Trophoblast cell (in vitro differentiated cells and primary cell): ENCODE results near the gene DNM3.

ENCODE experiments used
- DNase-seq, 2 donors: peaks; one replicate each; pipeline ENCODE4 v3.0.0-alpha.2; 2016
- H2AFZ ChIP-seq: 2 replicates; pipeline ENCODE4 v1.6.1; 2013; ENCODE audit warnings: low read length, moderate library complexity, mild to moderate bottlenecking; ENCODE audit not compliant: insufficient read depth, poor library complexity
- H2AK5ac ChIP-seq: 2 replicates; pipeline ENCODE4 v1.6.1; 2013; ENCODE audit warnings: mild to moderate bottlenecking, low read length
- H2BK120ac ChIP-seq: 2 replicates; pipeline ENCODE4 v1.6.1; 2013; ENCODE audit warnings: low read length, mild to moderate bottlenecking, moderate library complexity; ENCODE audit not compliant: insufficient read depth, poor library complexity
- H2BK12ac ChIP-seq: 2 replicates; pipeline ENCODE4 v1.6.1; 2013; ENCODE audit warnings: mild to moderate bottlenecking, low read length, moderate library complexity
- H2BK5ac ChIP-seq: 2 replicates; pipeline ENCODE4 v1.6.1; 2013; ENCODE audit warnings: low read length, low read depth, moderate library complexity, mild to moderate bottlenecking; ENCODE audit not compliant: poor library complexity
- H3K14ac ChIP-seq: 2 replicates; pipeline ENCODE4 v1.6.1; 2013; ENCODE audit warnings: mild to moderate bottlenecking, low read length
- H3K18ac ChIP-seq: 2 replicates; pipeline ENCODE4 v1.6.1; 2013; ENCODE audit warnings: mild to moderate bottlenecking, low read length
- H3K23ac ChIP-seq: 2 replicates; pipeline ENCODE4 v1.6.1; 2013; ENCODE audit warnings: low read length
- H3K27ac ChIP-seq: 2 replicates; pipeline ENCODE4 v1.5.1; 2013; ENCODE audit warnings: low read depth, mild to moderate bottlenecking, inconsistent platforms, low read length, moderate library complexity
- H3K27me3 ChIP-seq: 2 replicates; pipeline ENCODE4 v1.6.1; 2013; ENCODE audit warnings: inconsistent platforms, mild to moderate bottlenecking, low read length, moderate library complexity; ENCODE audit not compliant: insufficient read depth
- H3K36me3 ChIP-seq, 2 experiments: 1 replicate in 1 of 2; 2 replicates in 1 of 2; pipeline ENCODE4 v1.6.1; 2013; ENCODE audit warnings: low read length in 2 of 2, mild to moderate bottlenecking in 2 of 2, moderate library complexity in 1 of 2; ENCODE audit not compliant: insufficient read depth in 2 of 2, control insufficient read depth in 1 of 2
- H3K4ac ChIP-seq: 2 replicates; pipeline ENCODE4 v1.6.1; 2013; ENCODE audit warnings: low read depth, mild to moderate bottlenecking, low read length, moderate library complexity
- H3K4me1 ChIP-seq, 2 experiments: 1 replicate in 1 of 2; 2 replicates in 1 of 2; pipeline ENCODE4 v1.6.1; 2013; ENCODE audit warnings: low read length in 2 of 2, mild to moderate bottlenecking in 2 of 2, moderate library complexity in 1 of 2; ENCODE audit not compliant: insufficient read depth in 2 of 2, control insufficient read depth in 1 of 2
- H3K4me2 ChIP-seq: 2 replicates; pipeline ENCODE4 v1.6.1; 2013; ENCODE audit warnings: inconsistent platforms, mild to moderate bottlenecking, low read length, moderate library complexity
- H3K4me3 ChIP-seq: 2 replicates; pipeline ENCODE4 v1.5.1; 2013; ENCODE audit warnings: mild to moderate bottlenecking, low read depth, low read length, inconsistent platforms
- H3K79me1 ChIP-seq: one replicate; pipeline ENCODE4 v1.6.1; 2013; ENCODE audit warnings: low read length
- H3K79me2 ChIP-seq: 2 replicates; pipeline ENCODE4 v1.6.1; 2013; ENCODE audit warnings: low read length, mild to moderate bottlenecking; ENCODE audit not compliant: control insufficient read depth, insufficient read depth, poor library complexity
- H3K9ac ChIP-seq: 2 replicates; pipeline ENCODE4 v1.6.1; 2013; ENCODE audit warnings: mild to moderate bottlenecking, low read length
- H3K9me3 ChIP-seq: 2 replicates; pipeline ENCODE4 v1.6.1; 2013; ENCODE audit warnings: low read depth, mild to moderate bottlenecking, control low read depth, inconsistent platforms, low read length; ENCODE audit not compliant: insufficient read depth
- H4K12ac ChIP-seq: 2 replicates; pipeline ENCODE4 v1.6.1; 2013; ENCODE audit warnings: low read depth, mild to moderate bottlenecking, low read length, moderate library complexity
- H4K8ac ChIP-seq: 2 replicates; pipeline ENCODE4 v1.6.1; 2013; ENCODE audit warnings: low read depth, mild to moderate bottlenecking, low read length, moderate library complexity
- H4K91ac ChIP-seq: one replicate; pipeline ENCODE4 v1.6.1; 2013; ENCODE audit warnings: low read depth, mild to moderate bottlenecking, low read length, moderate library complexity
- WGBS: extraction: QIAGEN DNeasy Blood & Tissue Kit; methylation state at CpG from one replicate; pipeline ENCODE4 v1.1.7; 2013; ENCODE audit warnings: missing lambda C conversion rate; ENCODE audit not compliant: insufficient read length, insufficient coverage; ENCODE audit errors: extremely low coverage; 5-methylcytosine and 5-hydroxymethylcytosine counted together

Gene DNM3

DNA sequence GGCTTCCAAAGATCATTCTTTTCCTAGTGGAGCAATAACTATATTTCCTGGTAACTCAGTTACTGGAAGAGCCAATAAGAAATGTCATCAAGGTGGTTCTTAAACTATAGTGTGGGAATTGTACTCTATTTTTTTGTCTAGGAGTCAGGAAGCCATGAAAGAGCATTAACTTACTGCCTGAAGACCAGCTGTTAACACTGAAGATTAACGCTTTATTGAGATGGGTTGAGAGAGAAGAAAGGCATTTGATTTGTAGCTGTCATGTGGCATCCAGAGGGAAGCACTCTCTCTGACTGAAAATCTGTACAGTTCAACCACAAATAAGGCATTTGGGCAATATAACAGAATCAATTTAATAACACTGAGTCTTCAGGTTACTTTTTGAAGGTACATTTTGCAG, 76.0 kb downstream of the DNM3 start:
- Histone ChIP-seq H3K18ac (no peak overlapping the region), H3K36me3 (no peaks in the 10 kb centered on the region), H3K79me1 (no peaks in the 10 kb centered on the region), H3K9me3 (no peaks in the 10 kb centered on the region), H3K27ac (no peak overlapping the region), H2AFZ (no peak overlapping the region), H3K14ac (no peak overlapping the region), H3K9ac (no peak overlapping the region), H3K4me2 (no peak overlapping the region), H4K8ac (no peak overlapping the region), H4K12ac (no peak overlapping the region), H4K91ac (no peak overlapping the region), H3K79me2 (no peaks in the 10 kb centered on the region), H3K4ac (no peak overlapping the region), H3K23ac (no peak overlapping the region), H3K4me3 (no peak overlapping the region), H2BK12ac (no peak overlapping the region), H3K4me1 (no peaks in the 10 kb centered on the region), H3K27me3 (no peaks in the 10 kb centered on the region), H2BK5ac (no peak overlapping the region), H2AK5ac (no peak overlapping the region), H2BK120ac (no peak overlapping the region)
- DNase-seq = no peak
- no CpG with 5 or more reads among the region's 1 CpG for whole genome bisulfite sequencing

DNA sequence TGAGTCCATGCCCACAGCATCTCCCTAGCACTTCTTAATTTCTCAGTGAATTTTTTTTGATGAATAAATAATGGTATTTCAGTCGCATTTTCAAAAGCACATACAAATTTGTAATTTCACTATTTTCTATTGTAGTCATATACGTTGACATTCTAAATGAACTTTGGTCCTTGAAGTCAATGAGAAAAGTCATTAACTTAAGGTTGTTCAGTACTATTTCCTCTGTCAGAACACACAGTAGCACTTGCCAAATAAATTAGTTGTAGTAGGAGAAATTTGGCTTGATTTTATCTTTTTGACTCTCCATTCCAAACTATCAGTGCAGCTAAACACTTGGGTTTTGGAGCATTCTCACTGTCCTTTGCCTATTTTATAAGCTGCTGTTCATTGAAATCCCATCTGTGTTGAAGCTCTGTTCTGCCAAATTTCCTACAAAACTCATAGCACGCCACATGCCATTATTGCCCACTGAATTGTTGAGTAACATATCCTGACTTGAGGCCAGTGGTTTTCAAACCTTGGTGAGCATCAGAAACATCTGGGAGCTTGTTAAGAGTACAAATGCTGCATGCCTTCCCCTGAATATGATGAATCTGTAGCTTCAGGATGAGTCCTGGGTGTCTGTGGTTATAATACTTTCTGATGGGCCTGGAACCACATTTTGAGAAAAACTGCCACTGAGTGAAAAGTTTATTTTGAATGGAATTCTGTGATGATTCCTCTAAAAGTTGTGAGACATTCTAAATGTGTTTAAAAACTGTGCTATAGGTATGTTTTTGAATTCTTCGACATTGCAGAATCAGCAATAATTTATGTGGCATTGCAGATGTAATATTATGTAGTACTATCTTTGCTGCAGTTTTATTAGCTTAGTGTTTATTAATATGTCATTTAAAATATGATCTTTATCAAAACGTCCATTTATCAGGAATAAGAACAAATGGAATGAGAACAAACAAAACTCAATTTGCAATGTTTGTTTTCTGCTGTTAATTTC, 78.9 kb downstream of the DNM3 start:
- no peak overlapping the region for H2BK5ac ChIP-seq
- WGBS = no CpG with 5 or more reads among the region's 5 CpGs
- H2AFZ ChIP-seq = no peak overlapping the region
- H4K91ac ChIP-seq = no peak overlapping the region
- H2BK120ac ChIP-seq = no peak overlapping the region
- no peaks in the 10 kb centered on the region for H3K4me1 ChIP-seq
- no peak overlapping the region for H3K23ac ChIP-seq
- no peaks in the 10 kb centered on the region for H3K36me3 ChIP-seq
- no peak overlapping the region for H2AK5ac ChIP-seq
- no peak overlapping the region for H3K27ac ChIP-seq
- H2BK12ac ChIP-seq = no peak overlapping the region
- no peaks in the 10 kb centered on the region for H3K27me3 ChIP-seq
- no peak for DNase-seq
- H3K79me2 ChIP-seq = no peaks in the 10 kb centered on the region
- H3K4ac ChIP-seq = no peak overlapping the region
- no peak overlapping the region for H3K18ac ChIP-seq
- no peaks in the 10 kb centered on the region for H3K9me3 ChIP-seq
- H3K9ac ChIP-seq = no peak overlapping the region
- no peak overlapping the region for H3K4me3 ChIP-seq
- H3K4me2 ChIP-seq = no peak overlapping the region
- no peak overlapping the region for H4K8ac ChIP-seq
- no peak overlapping the region for H4K12ac ChIP-seq
- no peak overlapping the region for H3K14ac ChIP-seq
- no peaks in the 10 kb centered on the region for H3K79me1 ChIP-seq

DNA sequence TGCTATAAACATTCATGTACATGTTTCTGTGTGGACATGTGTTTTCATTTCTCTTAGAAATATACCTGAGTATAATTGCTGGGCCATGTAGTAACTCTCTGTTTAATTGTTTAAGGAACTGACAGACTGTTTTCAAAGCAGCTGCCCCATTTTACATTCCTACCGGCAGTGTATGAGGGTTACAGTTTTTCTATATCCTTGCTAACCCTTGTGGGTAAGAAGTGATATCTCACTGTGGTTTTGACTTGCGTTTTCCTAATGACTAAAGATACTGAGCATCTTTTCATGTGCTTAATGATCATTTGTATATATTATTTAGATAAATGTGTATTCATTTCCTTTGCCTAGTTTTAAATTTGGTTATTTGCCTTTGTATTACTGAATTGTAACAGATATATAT, 81.7 kb downstream of the DNM3 start:
- H3K36me3 ChIP-seq = no peaks in the 10 kb centered on the region
- H3K27me3 ChIP-seq = no peaks in the 10 kb centered on the region
- no peak overlapping the region for H2AK5ac ChIP-seq
- H4K8ac ChIP-seq = no peak overlapping the region
- no peak overlapping the region for H3K18ac ChIP-seq
- no peak overlapping the region for H2BK5ac ChIP-seq
- H3K4me2 ChIP-seq = no peak overlapping the region
- no peak overlapping the region for H3K23ac ChIP-seq
- H3K27ac ChIP-seq = no peak overlapping the region
- DNase-seq = peak in 1 of 2 donors; percentile 13
- no peaks in the 10 kb centered on the region for H3K4me1 ChIP-seq
- H4K12ac ChIP-seq = no peak overlapping the region
- H3K4ac ChIP-seq = no peak overlapping the region
- H2AFZ ChIP-seq = no peak overlapping the region
- no peak overlapping the region for H2BK12ac ChIP-seq
- WGBS = no CpG with 5 or more reads among the region's 2 CpGs
- H3K9me3 ChIP-seq = no peaks in the 10 kb centered on the region
- H4K91ac ChIP-seq = no peak overlapping the region
- H2BK120ac ChIP-seq = no peak overlapping the region
- no peak overlapping the region for H3K9ac ChIP-seq
- no peak overlapping the region for H3K4me3 ChIP-seq
- H3K79me2 ChIP-seq = no peaks in the 10 kb centered on the region
- H3K79me1 ChIP-seq = no peaks in the 10 kb centered on the region
- H3K14ac ChIP-seq = no peak overlapping the region

DNA sequence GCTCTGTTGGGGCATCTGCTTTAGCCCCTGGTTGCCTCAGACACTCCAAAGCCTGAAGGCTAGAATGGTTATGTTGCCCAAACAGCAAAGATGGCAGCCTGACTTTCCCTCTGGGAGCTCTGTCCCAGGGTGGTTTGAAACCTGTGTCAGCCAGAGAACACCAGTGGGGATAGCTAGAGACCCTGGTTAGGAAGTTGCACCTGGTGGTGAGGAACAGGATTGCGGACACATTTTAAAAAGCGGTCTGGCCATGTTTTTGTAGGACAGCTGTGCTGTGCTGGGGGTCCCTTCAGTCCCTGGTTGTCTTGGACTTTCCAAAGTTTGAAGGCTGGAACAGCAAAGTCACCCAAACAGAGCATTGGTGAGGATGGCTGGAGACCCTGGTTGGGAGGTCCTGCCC, 87.8 kb downstream of the DNM3 start:
- no peak overlapping the region for H3K14ac ChIP-seq
- H3K9me3 ChIP-seq = no peaks in the 10 kb centered on the region
- no CpG with 5 or more reads among the region's 2 CpGs for WGBS
- no peak overlapping the region for H3K4me3 ChIP-seq
- H4K12ac ChIP-seq = no peak overlapping the region
- H2BK120ac ChIP-seq = no peak overlapping the region
- H3K4me2 ChIP-seq = no peak overlapping the region
- H3K23ac ChIP-seq = no peak overlapping the region
- H2BK12ac ChIP-seq = no peak overlapping the region
- no peaks in the 10 kb centered on the region for H3K27me3 ChIP-seq
- no peak overlapping the region for H3K4ac ChIP-seq
- H4K8ac ChIP-seq = no peak overlapping the region
- no peaks in the 10 kb centered on the region for H3K4me1 ChIP-seq
- H2AK5ac ChIP-seq = no peak overlapping the region
- H3K36me3 ChIP-seq = no peaks in the 10 kb centered on the region
- no peak overlapping the region for H3K27ac ChIP-seq
- no peak overlapping the region for H3K18ac ChIP-seq
- H3K79me2 ChIP-seq = no peaks in the 10 kb centered on the region
- H2BK5ac ChIP-seq = no peak overlapping the region
- DNase-seq = no peak
- no peak overlapping the region for H3K9ac ChIP-seq
- no peak overlapping the region for H4K91ac ChIP-seq
- H2AFZ ChIP-seq = no peak overlapping the region
- H3K79me1 ChIP-seq = no peaks in the 10 kb centered on the region
